SK-N-DZ (cell line): Measurements from ENCODE around the gene REEP3.
"Not testable (repeated sequence)": the region's sequence is repeated elsewhere in the genome, so short reads cannot be mapped to it uniquely, and the experiment has no call there.

ENCODE experiments used
- DNase-seq: peaks from one replicate; pipeline ENCODE4 v3.0.0-alpha.2; 2015; ENCODE audit warnings: low spot score

REEP3 gene

DNA sequence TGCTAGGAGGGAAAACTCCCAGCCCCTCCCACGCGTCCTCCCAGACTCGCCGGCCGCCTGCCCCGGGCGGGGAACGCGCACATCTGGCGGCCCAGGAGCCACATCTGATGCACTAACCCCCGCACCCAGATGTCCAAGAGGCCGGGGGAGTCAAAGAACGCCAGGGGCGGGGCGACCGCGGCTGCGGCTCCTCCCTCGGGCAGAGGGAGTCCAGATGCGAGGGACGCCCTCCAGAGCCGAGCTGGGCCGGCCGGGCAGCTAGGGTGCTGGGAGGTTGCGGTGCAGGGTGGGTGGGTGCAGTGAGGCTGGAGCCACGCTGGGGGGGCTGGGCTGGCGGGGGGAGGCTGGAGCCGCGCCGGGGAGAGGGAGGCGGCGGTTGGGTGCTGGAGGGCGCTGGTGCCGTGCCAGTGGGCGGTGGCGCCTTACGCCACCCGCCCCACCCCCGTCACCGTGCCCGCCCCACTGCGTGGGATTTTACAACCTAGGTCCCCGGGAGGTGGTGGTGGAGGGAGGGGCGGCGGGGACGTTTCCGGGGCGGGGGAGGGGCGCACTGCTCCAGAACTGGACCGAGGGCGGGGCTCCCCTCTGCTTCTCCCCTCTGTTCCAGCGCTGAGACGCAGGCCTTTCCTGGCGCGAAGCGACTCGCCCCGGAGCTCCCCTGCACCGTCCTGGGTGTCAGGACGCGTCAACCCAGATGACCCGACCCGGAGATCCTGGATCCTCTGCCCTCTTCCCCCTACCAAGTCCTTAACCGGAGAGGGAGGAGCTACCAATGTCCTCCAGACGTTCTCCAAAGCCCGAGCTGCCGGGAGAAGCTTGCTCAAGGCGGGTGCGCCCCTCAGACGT is 109.1 kb downstream of the REEP3 start:
- peak; percentile 89 for DNase-seq

DNA sequence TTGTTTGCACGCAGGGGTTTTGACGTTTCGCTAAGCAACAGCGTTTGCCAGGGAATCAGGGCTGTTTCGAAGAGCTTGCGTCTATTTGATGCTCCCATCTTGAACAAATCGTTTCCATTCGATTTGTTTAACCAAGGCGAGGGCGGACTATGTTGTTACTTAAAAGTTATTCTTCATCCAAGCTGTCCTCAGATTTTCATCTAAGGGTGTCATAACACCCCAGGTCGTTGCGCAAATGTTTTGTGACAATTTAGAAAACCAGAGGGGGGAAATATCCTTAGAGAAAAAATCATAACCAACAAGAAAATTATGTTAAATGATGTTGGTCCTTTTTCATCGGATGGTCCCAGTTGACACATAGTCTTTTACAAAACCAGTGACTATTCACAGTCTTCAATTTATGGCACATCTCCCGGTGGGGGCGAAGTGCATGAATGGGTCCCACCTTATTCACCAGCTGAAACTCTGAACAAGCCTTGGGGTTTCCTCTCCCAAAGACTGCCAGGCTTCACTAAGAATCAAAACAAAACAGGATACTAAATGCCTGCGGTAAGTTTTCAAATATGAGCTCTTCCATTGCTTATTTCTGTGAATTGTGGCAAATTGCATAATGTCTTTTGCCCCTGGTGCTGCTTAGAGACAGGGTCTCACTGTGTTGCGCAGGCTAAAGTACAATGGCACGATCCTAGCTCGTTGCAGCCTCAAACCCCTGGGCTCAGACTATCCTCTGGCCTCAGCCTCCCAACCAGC is 109.9 kb downstream of the REEP3 start:
- no peak for DNase-seq

DNA sequence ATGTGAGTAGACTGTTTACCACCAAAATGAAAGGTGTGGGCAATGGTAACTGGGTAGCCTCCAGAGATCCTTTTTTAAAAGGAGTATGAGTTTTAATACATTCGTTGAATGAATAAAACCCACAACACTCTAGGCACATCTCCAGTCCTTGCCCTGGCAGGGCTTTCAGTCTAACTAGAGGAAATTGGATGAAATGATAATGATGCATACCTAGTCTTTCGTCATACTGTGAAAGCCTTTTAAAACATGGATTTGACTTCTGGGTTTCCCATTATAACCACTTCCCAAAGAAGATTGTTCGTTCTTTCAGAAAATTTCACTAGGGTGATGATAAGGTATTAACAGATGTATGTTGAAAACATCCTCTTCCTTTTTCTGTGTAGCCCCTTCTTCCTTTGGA is 110.8 kb downstream of the REEP3 start:
- DNase-seq, result no peak

DNA sequence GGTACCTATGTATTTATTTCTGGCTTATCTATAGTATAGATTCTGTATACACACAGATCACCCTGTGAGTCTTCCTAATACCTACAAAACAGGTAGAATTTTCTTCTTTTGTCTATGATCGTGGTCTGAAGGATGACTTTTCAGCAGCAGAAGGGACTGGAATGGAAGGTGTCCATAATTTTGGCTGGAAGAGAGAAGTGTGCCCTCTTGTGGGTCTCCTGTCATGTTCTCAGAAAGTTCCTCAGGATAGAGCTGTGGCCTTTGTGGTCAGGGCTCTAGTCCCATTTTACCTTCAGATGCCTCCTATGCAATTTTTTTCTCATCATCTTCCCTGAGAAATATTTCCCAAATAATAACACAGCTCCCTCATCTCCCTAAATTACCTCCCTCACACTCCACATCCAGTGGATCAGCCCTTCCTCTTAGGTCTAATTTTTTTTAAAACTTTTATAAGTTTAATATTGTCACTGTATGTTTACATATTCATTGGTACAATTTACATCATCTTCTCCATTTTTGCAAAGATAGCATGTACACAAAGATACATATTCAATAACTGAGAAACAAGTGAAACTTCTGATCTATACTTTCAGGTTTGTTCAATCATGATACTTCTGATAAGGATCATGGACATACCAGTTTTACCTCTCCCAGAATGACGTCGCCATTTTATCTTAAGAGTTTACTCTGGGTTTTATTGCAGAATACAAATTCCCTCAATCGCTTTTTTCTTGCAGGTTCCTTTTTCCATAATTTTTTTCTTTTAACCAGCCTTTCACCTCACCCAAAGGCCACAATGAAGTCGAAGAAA is 112.7 kb downstream of the REEP3 start:
- DNase-seq, result peak; percentile 34

DNA sequence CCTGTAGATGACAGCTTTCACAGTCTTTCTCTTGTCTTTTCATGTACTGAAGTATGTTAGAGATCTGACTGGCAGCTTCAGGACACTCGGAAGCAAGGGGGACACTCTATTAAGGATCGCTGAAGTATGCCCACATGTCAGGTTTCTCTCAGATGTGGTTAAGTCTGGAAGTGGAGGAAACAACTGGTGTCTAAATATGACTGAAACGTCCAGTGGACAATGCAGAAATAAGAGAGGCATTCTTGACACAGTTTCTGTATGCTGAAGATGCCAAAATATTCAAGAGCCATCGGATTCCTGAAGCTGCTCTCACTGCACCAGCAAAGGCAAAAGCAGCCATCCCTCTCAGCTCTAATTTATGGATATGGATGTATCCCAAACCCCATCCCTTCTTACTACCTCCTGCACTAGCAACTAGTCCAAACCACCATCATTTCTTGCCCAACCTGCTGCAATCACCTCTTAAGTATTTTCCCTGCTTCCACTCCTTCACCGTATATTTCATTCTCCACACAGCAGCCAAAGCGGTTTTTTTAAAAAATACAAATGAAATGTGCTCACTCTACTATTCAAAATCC is 113.4 kb downstream of the REEP3 start:
- no peak for DNase-seq

DNA sequence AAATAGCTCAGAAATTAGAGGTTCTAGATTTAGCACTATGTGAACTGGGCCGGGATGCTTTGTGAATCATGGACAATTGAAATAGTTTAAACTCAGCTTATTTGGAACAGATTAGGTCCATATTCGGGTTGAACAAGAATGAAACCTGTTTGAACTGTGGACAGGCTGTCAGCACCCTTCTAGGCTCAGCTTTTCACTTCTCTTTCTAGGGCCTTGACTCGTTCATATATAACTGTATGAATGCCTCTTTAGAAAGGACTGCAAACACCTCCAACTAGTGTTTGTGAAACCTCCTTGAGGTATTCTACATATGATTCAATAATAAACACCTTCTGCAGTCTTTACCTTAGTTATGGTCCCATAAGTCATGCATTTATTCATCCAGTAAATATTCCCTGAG is 115.6 kb downstream of the REEP3 start:
- DNase-seq, result no peak

DNA sequence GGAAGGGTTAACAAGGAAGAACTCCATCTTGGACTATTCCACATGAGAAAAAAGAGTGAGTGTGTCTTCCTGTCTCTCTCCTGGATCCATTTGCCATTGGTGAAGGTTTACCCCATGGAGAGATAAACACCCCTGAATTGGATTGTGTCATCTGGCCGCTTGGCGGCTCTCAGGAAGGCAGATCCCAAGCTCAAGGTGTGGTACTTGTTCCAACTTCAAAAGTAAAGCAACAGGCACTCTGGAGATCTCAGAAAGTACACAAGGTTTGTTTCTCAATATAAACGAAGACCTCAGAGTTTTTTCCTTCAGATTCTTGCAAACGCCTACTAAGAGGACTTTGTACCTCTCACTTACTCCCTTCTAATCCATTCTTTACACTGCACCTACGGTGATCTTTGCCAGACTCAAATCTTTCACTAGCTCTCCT is 116.7 kb downstream of the REEP3 start:
- DNase-seq, result no peak

DNA sequence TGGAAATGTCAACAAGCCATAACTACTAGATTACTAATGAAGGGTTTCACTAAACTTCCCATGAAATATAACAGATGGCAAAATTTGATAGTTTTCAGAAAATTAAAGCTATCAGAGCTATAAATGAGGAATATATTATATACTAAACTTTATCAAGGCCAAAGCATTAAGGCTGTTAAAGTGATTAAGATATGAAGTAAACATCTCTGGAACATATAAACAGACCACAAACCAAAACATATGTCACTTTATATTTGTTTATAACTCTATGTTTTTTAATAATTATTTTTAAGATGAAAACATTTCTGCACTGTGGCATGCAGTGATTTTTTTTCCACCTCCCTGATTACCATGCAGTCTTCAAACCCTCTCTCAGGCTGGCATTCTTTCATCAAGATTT is 120.2 kb downstream of the REEP3 start:
- no peak for DNase-seq

DNA sequence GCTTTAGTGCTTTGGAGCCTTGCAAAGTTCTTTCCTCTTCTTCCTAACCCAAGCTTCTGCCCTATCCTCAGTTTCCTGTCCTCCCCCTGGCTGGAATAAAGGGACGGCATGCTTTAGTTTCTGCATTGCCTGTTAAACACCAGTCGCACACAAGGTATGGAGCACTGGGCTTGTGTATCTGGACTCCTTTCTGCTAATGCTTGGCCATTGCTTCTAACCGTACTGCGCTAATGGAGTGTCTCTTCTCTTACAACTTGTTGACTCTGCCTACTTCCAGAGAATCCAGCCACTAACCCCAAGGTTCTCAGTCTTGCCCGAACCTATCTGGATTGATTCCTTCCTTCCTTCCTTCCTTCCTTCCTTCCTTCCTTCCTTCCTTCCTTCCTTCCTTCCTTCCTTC is 120.6 kb downstream of the REEP3 start:
- no peak for DNase-seq

DNA sequence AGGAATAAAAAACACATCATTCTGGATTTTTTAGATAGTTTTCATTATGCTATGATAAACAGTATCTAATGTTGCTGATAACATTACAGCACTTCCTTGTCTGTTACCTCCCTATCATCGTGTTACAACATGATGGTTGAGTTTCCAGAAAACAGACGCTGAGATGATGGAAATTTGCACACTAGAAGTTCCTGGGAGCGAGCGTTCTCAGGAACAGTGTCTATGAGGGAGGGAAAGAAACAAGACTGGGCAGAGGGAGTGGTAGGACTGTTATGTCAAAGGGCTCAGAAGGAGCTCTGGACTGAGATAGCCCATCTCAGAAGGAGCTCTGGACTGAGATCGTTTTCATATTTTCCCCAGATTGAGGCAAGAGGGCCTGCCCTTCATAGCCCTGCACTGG is 121.6 kb downstream of the REEP3 start:
- no peak for DNase-seq

DNA sequence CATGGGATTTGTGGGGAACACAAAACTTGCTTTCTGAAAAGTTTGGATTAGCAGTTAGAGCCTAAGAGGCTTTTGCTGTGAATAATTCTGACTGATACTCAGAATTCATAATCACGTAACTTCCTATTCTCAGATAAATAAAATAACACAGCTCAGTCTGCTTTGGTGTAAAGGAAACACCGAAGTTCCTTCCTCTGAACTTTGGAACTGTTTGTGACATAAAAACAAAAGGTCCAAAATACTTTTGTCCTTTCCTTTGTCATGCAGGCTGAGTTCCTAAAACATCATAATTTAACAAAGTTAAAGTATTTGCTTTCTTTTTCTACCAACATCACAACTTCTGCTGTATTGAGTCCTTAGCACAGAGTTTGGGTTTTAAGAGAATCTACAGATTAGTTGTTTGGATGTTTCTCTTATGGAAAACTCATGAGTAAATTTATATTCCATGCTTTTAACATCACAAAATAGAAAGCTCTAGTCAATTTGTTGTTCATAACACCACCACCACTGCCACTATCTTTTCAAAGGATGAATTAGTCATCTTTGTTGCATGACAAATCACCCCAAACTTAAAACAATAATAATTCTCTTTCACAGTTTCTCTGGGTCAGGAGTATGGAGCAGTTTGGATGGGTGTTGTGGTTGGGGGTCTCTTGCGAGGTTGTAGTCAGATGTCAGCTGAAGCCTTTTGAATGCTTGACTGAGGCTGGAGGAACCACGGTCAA is 123.4 kb downstream of the REEP3 start:
- DNase-seq, result no peak

DNA sequence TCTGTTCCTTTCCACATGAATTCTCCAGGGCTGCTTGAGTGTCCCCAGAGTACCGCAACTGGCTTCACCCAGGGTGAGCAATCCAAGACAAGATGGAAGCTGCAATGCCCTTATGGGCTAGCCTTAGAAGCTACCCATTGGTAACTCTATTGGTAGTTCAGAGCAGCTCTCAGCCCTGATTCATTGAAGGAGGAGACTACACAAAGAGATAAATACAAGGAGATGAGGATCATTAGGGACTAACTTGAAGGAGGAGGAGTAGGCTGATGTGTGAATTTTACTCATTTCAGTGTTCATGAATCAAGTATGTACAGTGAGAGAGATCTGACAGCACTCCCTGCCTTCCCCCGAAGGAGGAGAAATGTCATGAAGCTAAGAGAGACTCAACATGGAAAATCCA is 124.0 kb downstream of the REEP3 start:
- DNase-seq, result no peak

DNA sequence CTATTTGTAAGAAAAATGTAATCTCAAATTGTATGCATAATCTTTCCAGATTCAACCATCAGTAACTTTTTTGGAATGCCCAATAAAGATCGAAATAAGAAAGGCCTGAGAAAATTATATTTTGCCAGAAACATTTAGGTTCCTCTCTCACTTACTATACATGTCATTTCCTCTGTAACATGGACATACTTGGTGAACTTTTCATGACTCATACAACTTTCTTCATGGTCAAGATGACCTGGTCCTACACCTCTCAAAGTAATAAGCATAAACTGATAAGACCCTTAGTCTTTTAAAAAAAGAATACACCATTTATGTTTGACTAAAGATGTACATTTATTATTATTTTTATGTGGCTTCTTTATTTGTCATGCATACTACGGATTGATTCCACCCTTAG is 125.3 kb downstream of the REEP3 start:
- no peak for DNase-seq

DNA sequence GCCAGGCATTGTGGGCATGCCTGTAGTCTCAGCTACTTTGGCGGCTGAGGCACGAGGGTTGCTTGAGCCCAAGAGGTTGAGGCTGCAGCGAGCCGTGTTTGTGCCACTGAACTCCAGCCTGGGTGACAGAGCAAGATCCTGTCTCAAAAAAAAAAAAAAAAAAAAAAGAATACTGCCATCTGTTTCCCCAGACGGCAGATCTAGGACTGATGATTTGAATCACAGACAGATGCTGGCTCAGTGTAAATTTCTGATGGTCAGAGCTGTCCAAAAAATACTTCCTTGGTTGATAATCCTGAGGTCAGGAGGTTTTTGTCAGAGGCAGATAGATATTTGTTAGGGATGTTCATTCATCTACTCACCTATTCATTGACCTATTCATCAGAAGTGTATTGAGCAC is 130.7 kb downstream of the REEP3 start:
- DNase-seq, result no peak

DNA sequence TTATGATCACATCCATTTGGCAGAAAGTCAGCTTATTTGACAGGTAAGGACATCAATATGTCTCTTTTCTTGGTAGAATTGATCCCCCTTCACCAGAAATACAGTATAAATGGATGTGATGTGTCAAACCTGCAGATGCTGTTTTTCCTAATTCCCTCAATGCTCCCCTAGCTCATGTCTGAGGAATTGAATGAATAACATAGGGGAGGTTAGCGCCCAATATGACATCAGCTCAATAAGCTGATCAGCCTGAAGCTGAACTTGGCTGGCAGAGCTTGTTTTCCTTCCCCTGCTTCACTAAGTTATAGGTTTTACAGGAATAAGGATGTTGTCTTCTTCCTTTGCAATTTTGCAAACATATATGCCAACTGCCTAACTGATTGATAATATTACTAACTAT is 132.5 kb downstream of the REEP3 start:
- no peak for DNase-seq

DNA sequence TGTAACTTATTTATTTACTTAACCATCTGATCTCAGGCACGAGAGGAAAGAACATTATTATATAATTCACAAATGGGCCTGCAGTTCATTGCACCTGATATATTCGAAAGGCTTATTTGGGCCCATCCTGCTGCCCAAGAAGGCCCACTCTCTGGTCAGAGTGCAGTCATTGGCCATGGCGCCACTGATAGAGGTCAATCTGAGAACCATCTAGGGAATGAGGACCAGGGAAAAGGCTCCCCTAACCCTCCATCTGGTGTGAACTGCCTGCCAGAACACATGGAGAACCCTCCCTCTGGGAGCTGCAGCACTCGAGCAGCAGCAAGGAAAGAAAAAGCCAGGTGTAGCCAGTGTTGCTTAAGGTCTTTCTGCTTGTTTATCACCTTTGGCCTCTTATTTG is 136.6 kb downstream of the REEP3 start:
- no peak for DNase-seq

DNA sequence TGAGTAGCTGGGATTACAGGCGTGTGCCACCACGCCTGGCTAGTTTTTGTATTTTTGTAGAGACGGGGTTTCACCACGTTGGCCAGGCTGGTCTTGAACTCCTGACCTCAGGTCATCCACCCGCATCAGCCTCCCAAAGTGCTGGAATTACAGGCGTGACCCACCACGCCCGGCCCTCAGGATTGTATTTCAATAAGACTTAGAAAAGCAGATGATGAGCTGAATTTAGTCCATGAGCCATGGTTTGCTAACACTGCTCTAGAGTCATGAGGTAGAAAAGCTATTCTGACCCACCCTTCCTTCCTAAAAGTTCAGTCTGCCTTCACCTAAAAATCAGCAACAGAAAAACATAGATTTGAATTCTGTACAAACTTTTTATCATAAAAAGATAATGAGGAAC is 139.7 kb downstream of the REEP3 start:
- DNase-seq, result not testable (repeated sequence)

DNA sequence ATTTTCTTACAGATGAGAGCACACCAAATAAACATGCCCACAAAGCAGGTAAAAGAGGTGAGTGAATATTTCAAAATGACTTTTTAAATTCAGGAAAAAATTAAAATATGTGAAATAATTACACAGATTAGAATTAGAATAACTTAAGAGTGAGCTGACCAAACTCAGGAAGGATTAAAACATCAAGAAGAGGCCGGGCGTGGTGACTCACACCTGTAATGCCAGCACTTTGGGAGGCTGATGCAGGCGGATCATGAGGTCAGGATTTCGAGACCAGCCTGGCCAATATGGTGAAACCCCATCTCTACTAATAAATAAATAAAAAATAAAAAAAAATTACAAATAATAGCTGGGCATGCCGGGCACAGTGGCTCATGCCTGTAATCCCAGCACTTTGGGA is 140.1 kb downstream of the REEP3 start:
- DNase-seq, result no peak

DNA sequence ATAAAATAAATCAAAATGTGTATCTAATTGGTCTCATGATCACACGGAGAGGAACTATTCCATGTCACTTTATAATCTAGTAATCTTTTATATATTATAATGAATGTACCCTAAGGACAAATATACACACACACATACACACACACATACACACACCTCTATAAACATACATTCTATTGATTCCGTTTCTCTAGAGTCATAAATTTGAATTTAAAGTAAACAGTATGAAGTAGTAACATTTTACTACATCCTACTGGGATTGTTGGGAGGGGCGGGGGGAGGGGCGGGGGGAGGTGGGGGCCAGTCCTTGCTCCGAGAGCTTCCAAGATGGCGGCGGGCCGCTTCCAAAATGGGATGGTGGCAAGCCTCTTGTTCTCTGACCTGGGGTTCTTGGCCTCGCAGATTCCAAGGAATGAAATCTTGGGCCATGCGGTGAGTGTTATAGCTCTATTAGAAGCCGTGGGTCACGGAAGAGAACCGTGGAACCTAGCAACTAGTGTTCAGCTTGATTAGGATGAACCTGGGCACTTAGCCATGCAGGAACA is 143.2 kb downstream of the REEP3 start:
- DNase-seq, result no peak

DNA sequence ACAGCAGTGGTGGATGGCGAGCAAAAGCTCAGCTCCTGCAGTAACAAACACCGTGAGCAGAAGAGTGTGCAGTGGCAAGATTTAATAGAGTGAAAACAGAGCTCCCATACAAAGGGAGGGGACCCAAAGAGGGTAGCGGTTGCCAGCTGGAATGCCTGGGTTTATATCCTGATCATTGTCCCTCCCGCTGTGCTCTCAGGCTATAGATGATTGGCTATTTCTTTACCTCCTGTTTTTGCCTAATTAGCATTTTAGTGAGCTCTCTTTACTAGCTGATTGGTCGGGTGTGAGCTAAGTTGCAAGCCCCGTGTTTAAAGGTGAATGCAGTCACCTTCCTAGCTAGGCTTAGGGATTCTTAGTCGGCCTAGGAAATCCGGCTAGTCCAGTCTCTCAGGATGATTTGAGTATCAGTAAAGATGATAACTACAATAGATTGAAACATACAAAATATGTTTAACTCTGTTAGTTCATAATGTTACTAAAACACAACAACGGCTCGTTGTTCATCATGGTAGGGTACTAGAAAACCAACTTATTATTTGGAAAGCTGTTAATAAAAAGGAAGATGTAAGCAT is 143.9 kb downstream of the REEP3 start:
- peak; percentile 18 for DNase-seq
